ENCODE data around the gene ZNHIT6.

The ZNHIT6 gene

DNA sequence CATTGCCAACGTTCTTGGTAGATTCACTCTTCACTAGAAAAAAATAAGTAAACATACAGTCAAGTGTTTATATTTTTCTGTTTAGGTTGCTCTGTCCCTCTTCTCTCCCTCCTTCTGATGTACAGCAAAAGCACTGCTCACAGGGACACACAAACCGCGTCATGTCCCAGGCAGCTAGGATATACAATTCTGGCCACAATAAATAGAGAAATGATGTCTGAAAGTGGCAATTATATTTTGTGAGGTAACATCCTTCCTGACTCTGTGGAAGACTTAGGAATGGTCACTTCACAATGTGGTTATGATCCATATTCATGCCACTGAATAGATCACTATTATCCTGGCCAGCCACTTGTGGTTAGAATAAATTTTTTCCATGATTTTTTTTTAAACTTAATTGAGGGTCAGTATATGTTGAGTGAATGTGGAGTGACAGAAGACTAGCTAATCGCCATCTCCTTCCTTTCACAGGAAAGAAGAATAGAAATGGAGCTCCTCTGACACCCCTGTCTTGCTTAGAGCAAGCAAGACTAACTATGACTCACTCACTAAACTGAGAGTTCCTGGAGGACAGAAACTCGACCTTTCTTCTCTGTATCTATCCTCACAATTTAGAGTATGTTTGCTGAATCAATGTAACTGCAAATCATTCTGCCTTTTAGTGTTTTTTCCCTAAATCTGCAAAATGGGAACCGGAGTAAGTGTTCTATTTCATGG is 54.0 kb downstream of the ZNHIT6 start:
- Histone ChIP-seq H3K4me3 (ENCODE audit: low read length in 2 of 2) (no peak overlapping the region), H2AFZ (ENCODE audit: low read length) (no peak overlapping the region), H3K18ac (ENCODE audit: low read length) (no peak overlapping the region), H3K23ac (ENCODE audit: low read depth, low read length, poor library complexity) (no peak overlapping the region), H2BK12ac (ENCODE audit: low read length) (no peak overlapping the region), H2BK5ac (ENCODE audit: low read length) (no peak overlapping the region), H3K4me1 (ENCODE audit: control insufficient read depth in 2 of 2, insufficient read depth in 1 of 2, low read depth in 1 of 2, low read length in 2 of 2) (no peaks in the 10 kb centered on the region), H3K4ac (ENCODE audit: low read length) (no peak overlapping the region), H4K91ac (ENCODE audit: low read depth, low read length, poor library complexity) (no peak overlapping the region), H2BK15ac (ENCODE audit: low read length) (no peak overlapping the region), H3K14ac (ENCODE audit: low read length) (no peak overlapping the region), H3K4me2 (ENCODE audit: insufficient read depth, low read length, poor library complexity, severe bottlenecking) (no peak overlapping the region), H4K8ac (ENCODE audit: low read depth, low read length) (no peak overlapping the region), H3K36me3 (replicated peaks in 1 of 2; ENCODE audit: control insufficient read depth in 2 of 2, insufficient read depth in 2 of 2, low read length in 2 of 2) (peaks cover 0 to 46% of the 10 kb centered on the region in 2 donors), H3K9ac (ENCODE audit: low read depth, low read length, poor library complexity) (no peak overlapping the region), H2AK5ac (ENCODE audit: low read depth, low read length) (no peak overlapping the region), H3K79me1 (ENCODE audit: low read depth, low read length) (no peaks in the 10 kb centered on the region), H3K27me3 (ENCODE audit: control insufficient read depth in 3 of 3, insufficient read depth in 3 of 3, low read depth in 1 of 3, low read length in 3 of 3) (no peaks in the 10 kb centered on the region), H2BK120ac (ENCODE audit: low read depth, low read length) (no peak overlapping the region), H3K27ac (replicated peaks; ENCODE audit: low read length) (no peak overlapping the region), H3K9me3 (replicated peaks in 1 of 2; ENCODE audit: control insufficient read depth in 2 of 2, insufficient read depth in 1 of 2, low read depth in 1 of 2, low read length in 2 of 2) (peaks cover 0 to 7% of the 10 kb centered on the region in 2 donors)
- no CpG with 5 or more reads among the region's 6 CpGs for WGBS, 2 donors (ENCODE audit: extremely low coverage in 2 of 2, insufficient read length in 2 of 2, insufficient replicate concordance in 1 of 2)
- no peak for DNase-seq (ENCODE audit: low spot score)

DNA sequence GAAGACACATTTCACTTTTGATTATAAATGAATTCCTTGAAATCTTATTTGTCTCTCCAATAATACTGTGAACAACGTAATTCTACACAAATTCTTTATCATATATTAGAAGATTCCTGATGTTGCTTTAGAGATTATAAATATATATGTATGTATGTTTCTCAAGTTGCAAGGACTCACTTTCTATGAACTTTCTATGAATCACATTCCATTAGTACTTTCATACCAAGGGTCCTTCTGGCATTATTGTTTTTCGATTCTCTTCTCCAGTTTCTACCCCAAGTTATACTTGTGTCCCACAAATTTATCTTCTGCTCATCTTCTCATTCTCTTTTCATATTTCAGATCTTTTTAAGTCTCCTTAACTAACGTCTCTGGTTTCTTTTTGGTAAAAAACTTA is 55.9 kb downstream of the ZNHIT6 start:
- Histone ChIP-seq H3K4me1 (ENCODE audit: control insufficient read depth in 2 of 2, insufficient read depth in 1 of 2, low read depth in 1 of 2, low read length in 2 of 2) (no peaks in the 10 kb centered on the region), H3K14ac (ENCODE audit: low read length) (no peak overlapping the region), H2BK12ac (ENCODE audit: low read length) (no peak overlapping the region), H2BK5ac (ENCODE audit: low read length) (no peak overlapping the region), H3K79me1 (ENCODE audit: low read depth, low read length) (no peaks in the 10 kb centered on the region), H2BK120ac (ENCODE audit: low read depth, low read length) (no peak overlapping the region), H3K9me3 (replicated peaks in 1 of 2; ENCODE audit: control insufficient read depth in 2 of 2, insufficient read depth in 1 of 2, low read depth in 1 of 2, low read length in 2 of 2) (peaks cover 2 to 19% of the 10 kb centered on the region in 2 donors), H4K91ac (ENCODE audit: low read depth, low read length, poor library complexity) (no peak overlapping the region), H3K27me3 (ENCODE audit: control insufficient read depth in 3 of 3, insufficient read depth in 3 of 3, low read depth in 1 of 3, low read length in 3 of 3) (no peaks in the 10 kb centered on the region), H3K9ac (ENCODE audit: low read depth, low read length, poor library complexity) (no peak overlapping the region), H3K4me2 (ENCODE audit: insufficient read depth, low read length, poor library complexity, severe bottlenecking) (no peak overlapping the region), H2BK15ac (ENCODE audit: low read length) (no peak overlapping the region), H2AK5ac (ENCODE audit: low read depth, low read length) (no peak overlapping the region), H3K23ac (ENCODE audit: low read depth, low read length, poor library complexity) (no peak overlapping the region), H3K27ac (replicated peaks; ENCODE audit: low read length) (no peak overlapping the region), H3K4ac (ENCODE audit: low read length) (no peak overlapping the region), H3K4me3 (ENCODE audit: low read length in 2 of 2) (no peak overlapping the region), H2AFZ (ENCODE audit: low read length) (no peak overlapping the region), H4K8ac (ENCODE audit: low read depth, low read length) (no peak overlapping the region), H3K18ac (ENCODE audit: low read length) (no peak overlapping the region), H3K36me3 (replicated peaks in 1 of 2; ENCODE audit: control insufficient read depth in 2 of 2, insufficient read depth in 2 of 2, low read length in 2 of 2) (peaks cover 0 to 39% of the 10 kb centered on the region in 2 donors)
- WGBS, 2 donors (ENCODE audit: extremely low coverage in 2 of 2, insufficient read length in 2 of 2, insufficient replicate concordance in 1 of 2), result no CpG with 5 or more reads among the region's 3 CpGs
- no peak for DNase-seq (ENCODE audit: low spot score)

DNA sequence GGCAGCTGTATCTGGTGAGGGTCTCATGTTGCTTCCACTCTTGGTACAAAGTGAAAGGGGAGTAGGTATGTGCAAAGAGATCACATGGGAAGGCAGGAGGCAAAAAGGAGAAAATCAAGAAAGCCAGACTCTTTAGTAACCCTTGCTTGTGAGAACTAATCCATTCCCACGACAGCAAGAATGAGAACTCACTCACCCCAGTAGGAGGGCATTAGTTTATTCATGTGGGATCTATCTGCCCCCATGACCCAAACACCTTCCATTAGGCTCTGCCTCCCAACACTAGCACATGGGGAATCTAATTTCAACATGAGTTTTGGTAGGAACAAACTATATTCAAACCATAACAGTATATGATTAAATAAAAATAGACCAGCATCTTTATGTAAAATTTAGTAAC is 57.6 kb downstream of the ZNHIT6 start:
- Histone ChIP-seq H4K91ac (ENCODE audit: low read depth, low read length, poor library complexity) (no peak overlapping the region), H2BK15ac (ENCODE audit: low read length) (no peak overlapping the region), H3K9ac (ENCODE audit: low read depth, low read length, poor library complexity) (no peak overlapping the region), H2AFZ (ENCODE audit: low read length) (no peak overlapping the region), H3K4me1 (ENCODE audit: control insufficient read depth in 2 of 2, insufficient read depth in 1 of 2, low read depth in 1 of 2, low read length in 2 of 2) (no peaks in the 10 kb centered on the region), H2AK5ac (ENCODE audit: low read depth, low read length) (no peak overlapping the region), H3K4ac (ENCODE audit: low read length) (no peak overlapping the region), H3K23ac (ENCODE audit: low read depth, low read length, poor library complexity) (no peak overlapping the region), H2BK5ac (ENCODE audit: low read length) (no peak overlapping the region), H3K27me3 (ENCODE audit: control insufficient read depth in 3 of 3, insufficient read depth in 3 of 3, low read depth in 1 of 3, low read length in 3 of 3) (no peaks in the 10 kb centered on the region), H4K8ac (ENCODE audit: low read depth, low read length) (no peak overlapping the region), H3K4me2 (ENCODE audit: insufficient read depth, low read length, poor library complexity, severe bottlenecking) (no peak overlapping the region), H2BK120ac (ENCODE audit: low read depth, low read length) (no peak overlapping the region), H2BK12ac (ENCODE audit: low read length) (no peak overlapping the region), H3K4me3 (ENCODE audit: low read length in 2 of 2) (no peak overlapping the region), H3K9me3 (replicated peaks in 1 of 2; ENCODE audit: control insufficient read depth in 2 of 2, insufficient read depth in 1 of 2, low read depth in 1 of 2, low read length in 2 of 2) (peaks cover 2 to 19% of the 10 kb centered on the region in 2 donors), H3K79me1 (ENCODE audit: low read depth, low read length) (no peaks in the 10 kb centered on the region), H3K36me3 (replicated peaks in 1 of 2; ENCODE audit: control insufficient read depth in 2 of 2, insufficient read depth in 2 of 2, low read length in 2 of 2) (peaks cover 0 to 33% of the 10 kb centered on the region in 2 donors), H3K27ac (replicated peaks; ENCODE audit: low read length) (no peak overlapping the region), H3K14ac (ENCODE audit: low read length) (no peak overlapping the region), H3K18ac (ENCODE audit: low read length) (no peak overlapping the region)
- WGBS, 2 donors (ENCODE audit: extremely low coverage in 2 of 2, insufficient read length in 2 of 2, insufficient replicate concordance in 1 of 2), result no CpG with 5 or more reads among the region's 1 CpG
- no peak for DNase-seq (ENCODE audit: low spot score)

DNA sequence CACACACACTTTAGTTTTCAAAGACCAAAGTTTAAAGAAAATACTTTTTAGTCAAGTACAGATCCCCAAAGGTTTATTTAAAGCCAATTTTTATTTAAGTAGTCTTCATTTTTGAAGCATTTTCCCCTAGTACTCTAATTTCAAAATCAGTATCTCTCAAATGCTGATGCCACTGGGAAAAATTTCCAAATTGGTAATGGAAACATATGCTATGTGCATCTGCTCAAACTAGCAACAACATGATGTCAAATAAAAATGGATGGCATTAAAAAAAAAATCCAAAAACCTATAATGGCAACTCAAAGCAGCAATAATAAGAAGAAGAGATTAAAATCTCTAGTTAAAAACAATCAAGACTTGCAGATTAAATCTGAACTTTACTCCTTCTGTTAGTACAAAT is 58.6 kb downstream of the ZNHIT6 start:
- no peak overlapping the region for H4K91ac ChIP-seq (ENCODE audit: low read depth, low read length, poor library complexity)
- no peak overlapping the region for H3K27ac ChIP-seq (replicated peaks; ENCODE audit: low read length)
- H3K36me3 ChIP-seq (replicated peaks in 1 of 2; ENCODE audit: control insufficient read depth in 2 of 2, insufficient read depth in 2 of 2, low read length in 2 of 2), result peaks cover 0 to 30% of the 10 kb centered on the region in 2 donors
- no peak overlapping the region for H2AFZ ChIP-seq (ENCODE audit: low read length)
- no peak overlapping the region for H3K4me2 ChIP-seq (ENCODE audit: insufficient read depth, low read length, poor library complexity, severe bottlenecking)
- no peak overlapping the region for H3K18ac ChIP-seq (ENCODE audit: low read length)
- H2BK15ac ChIP-seq (ENCODE audit: low read length), result no peak overlapping the region
- no peak for DNase-seq (ENCODE audit: low spot score)
- no peaks in the 10 kb centered on the region for H3K27me3 ChIP-seq (ENCODE audit: control insufficient read depth in 3 of 3, insufficient read depth in 3 of 3, low read depth in 1 of 3, low read length in 3 of 3)
- H3K14ac ChIP-seq (ENCODE audit: low read length), result no peak overlapping the region
- H3K4me3 ChIP-seq (ENCODE audit: low read length in 2 of 2), result no peak overlapping the region
- no peak overlapping the region for H3K23ac ChIP-seq (ENCODE audit: low read depth, low read length, poor library complexity)
- no peaks in the 10 kb centered on the region for H3K4me1 ChIP-seq (ENCODE audit: control insufficient read depth in 2 of 2, insufficient read depth in 1 of 2, low read depth in 1 of 2, low read length in 2 of 2)
- H3K9me3 ChIP-seq (replicated peaks in 1 of 2; ENCODE audit: control insufficient read depth in 2 of 2, insufficient read depth in 1 of 2, low read depth in 1 of 2, low read length in 2 of 2), result peaks cover 2 to 19% of the 10 kb centered on the region in 2 donors
- H3K4ac ChIP-seq (ENCODE audit: low read length), result no peak overlapping the region
- H2BK120ac ChIP-seq (ENCODE audit: low read depth, low read length), result no peak overlapping the region
- H2AK5ac ChIP-seq (ENCODE audit: low read depth, low read length), result no peak overlapping the region
- no peak overlapping the region for H3K9ac ChIP-seq (ENCODE audit: low read depth, low read length, poor library complexity)
- no peaks in the 10 kb centered on the region for H3K79me1 ChIP-seq (ENCODE audit: low read depth, low read length)
- H2BK5ac ChIP-seq (ENCODE audit: low read length), result no peak overlapping the region
- H2BK12ac ChIP-seq (ENCODE audit: low read length), result no peak overlapping the region
- H4K8ac ChIP-seq (ENCODE audit: low read depth, low read length), result no peak overlapping the region
